Fibroblast of skin of right quadriceps (primary cell): ENCODE measurements around the gene NDUFAF5.
A peak's percentile ranks its signal among the peaks of the same experiment; 100 is the strongest.
"Not testable (repeated sequence)": the region's sequence is repeated elsewhere in the genome, so short reads cannot be mapped to it uniquely, and the experiment has no call there.

Experiments
- DNase-seq: peaks from one replicate; pipeline ENCODE4 v3.0.0-alpha.2; 2013

NDUFAF5 gene

GRCh38 chr20:13784893-13785715, at the start of gene NDUFAF5, which contains the start of gene ESF1:
NDUFAF5 (plus strand) TSS chr20:13785028; CDS start chr20:13785069, 41 bp downstream.
ESF1 (minus strand) TSS chr20:13784919; CDS start chr20:13783140, 1,779 bp downstream.
- peak; percentile 97 for DNase-seq

- DNase-seq = no peak
These were observed 49.0 kb upstream of the NDUFAF5 start for GRCh38 chr20:13735826-13736225.

- peak; percentile 40 for DNase-seq
These were observed 48.2 kb upstream of the NDUFAF5 start for GRCh38 chr20:13736436-13737191.

GRCh38 chr20:13738187-13738586, 46.6 kb upstream of the NDUFAF5 start:
- not testable (repeated sequence) for DNase-seq

- DNase-seq = peak; percentile 19
These were observed 44.8 kb upstream of the NDUFAF5 start for GRCh38 chr20:13739731-13740649.

GRCh38 chr20:13741879-13742278, 42.9 kb upstream of the NDUFAF5 start:
- DNase-seq = no peak

- no peak for DNase-seq
These were observed 40.5 kb upstream of the NDUFAF5 start for GRCh38 chr20:13744352-13744751.

GRCh38 chr20:13745784-13746183, 39.0 kb upstream of the NDUFAF5 start:
- no peak for DNase-seq

- no peak for DNase-seq
These were observed 35.0 kb upstream of the NDUFAF5 start for GRCh38 chr20:13749811-13750210.

GRCh38 chr20:13753436-13754036, 31.3 kb upstream of the NDUFAF5 start:
- no peak for DNase-seq

- DNase-seq = no peak
These were observed 29.0 kb upstream of the NDUFAF5 start for GRCh38 chr20:13755809-13756208.

GRCh38 chr20:13756551-13756950, 28.3 kb upstream of the NDUFAF5 start:
- no peak for DNase-seq

- no peak for DNase-seq
These were observed 25.9 kb upstream of the NDUFAF5 start for GRCh38 chr20:13758884-13759283.

- not testable (repeated sequence) for DNase-seq
These were observed 24.3 kb upstream of the NDUFAF5 start for GRCh38 chr20:13760451-13760946.

- DNase-seq = no peak
These were observed 19.5 kb upstream of the NDUFAF5 start for GRCh38 chr20:13765299-13765698.

GRCh38 chr20:13765868-13766416, 18.9 kb upstream of the NDUFAF5 start:
- DNase-seq = no peak

GRCh38 chr20:13770141-13770540, 14.7 kb upstream of the NDUFAF5 start:
- no peak for DNase-seq

GRCh38 chr20:13771853-13772453, 12.9 kb upstream of the NDUFAF5 start:
- peak; percentile 20 for DNase-seq

- no peak for DNase-seq
These were observed 12.3 kb upstream of the NDUFAF5 start for GRCh38 chr20:13772529-13772928.

- no peak for DNase-seq
These were observed 9.0 kb upstream of the NDUFAF5 start for GRCh38 chr20:13775867-13776266.

GRCh38 chr20:13777171-13777601, 7.6 kb upstream of the NDUFAF5 start:
- DNase-seq = no peak
